ENCODE data around the gene CAMK2N1. TPM values are rescaled to one million over a fixed set of nuclear protein-coding genes. Genes with fewer than 3 reads are reported as not detected.

CAMK2N1 gene
- total and polyA plus RNA-seq, 2 experiments from 2014 or later: 0.52 to 2.9 TPM

DNA sequence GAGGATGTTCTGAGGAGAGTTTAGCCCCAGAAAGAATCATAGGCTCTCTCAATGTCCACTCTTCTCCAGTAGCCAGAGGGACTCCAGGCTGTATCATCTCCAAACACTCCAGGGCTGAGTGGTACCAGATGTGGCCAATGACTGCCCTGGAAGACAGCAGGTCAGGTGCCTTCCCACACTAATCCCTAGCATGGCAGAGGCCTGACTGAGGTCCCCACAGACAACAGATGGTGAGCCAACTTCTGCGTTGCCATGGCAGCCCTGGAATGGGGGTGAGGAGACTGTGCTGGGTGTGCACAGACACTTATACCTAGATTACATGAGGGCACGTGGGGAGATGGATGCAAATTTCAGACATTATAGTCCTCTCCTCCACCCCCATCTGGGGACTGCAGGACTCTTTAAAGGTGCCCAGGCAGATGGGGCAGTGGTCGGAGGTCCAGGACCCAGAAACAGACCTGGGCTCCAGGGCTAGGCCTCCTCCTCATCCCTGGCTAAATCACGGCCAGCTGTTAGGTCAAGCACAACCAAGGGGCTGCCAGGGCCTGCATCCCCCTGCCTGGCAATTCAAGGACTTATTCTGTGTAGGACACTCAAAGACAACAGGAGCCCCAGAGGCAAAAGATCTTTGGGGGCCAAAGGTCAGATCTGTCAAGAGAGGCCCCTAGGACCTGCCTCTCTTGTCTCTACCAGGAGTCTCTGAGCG, 42.9 kb downstream of the CAMK2N1 start:
- Histone ChIP-seq H3K27ac (ENCODE audit: low read depth) (no peak overlapping the region), H3K9me2 (ENCODE audit: insufficient read depth) (no peaks in the 10 kb centered on the region), H3K27me3 (ENCODE audit: insufficient read depth) (no peaks in the 10 kb centered on the region), H3K79me2 (replicated peaks; ENCODE audit: insufficient read depth) (no peaks in the 10 kb centered on the region), H3F3A (replicated peaks; ENCODE audit: low read depth) (no peaks in the 10 kb centered on the region), H3K4me2 (no peak overlapping the region), H3K4me3 (no peak overlapping the region), H4K20me1 (replicated peaks; ENCODE audit: insufficient read depth) (no peaks in the 10 kb centered on the region), H3K36me3 (ENCODE audit: insufficient read depth) (no peaks in the 10 kb centered on the region), H3K4me1 (ENCODE audit: insufficient read depth) (peaks cover 6% of the 10 kb centered on the region; the same call in 1 of the 2 replicates), H2AFZ (no peak overlapping the region)
- H3K4me1 Mint-ChIP-seq: peaks cover 7% of the 10 kb centered on the region; the same call in 2 of the 3 replicates
- DNase-seq (ENCODE audit: low spot score): no peak
- peaks cover 2% of the 10 kb centered on the region; the same call in 2 of the 3 replicates for H3K9me3 Mint-ChIP-seq
- no peak overlapping the region for H3K27ac Mint-ChIP-seq
- no peak for ATAC-seq
- no peaks in the 10 kb centered on the region for H3K36me3 Mint-ChIP-seq (ENCODE audit: low read depth)
- no peak overlapping the region for H3K4me3 Mint-ChIP-seq
- peaks cover 3% of the 10 kb centered on the region for H3K27me3 Mint-ChIP-seq (ENCODE audit: insufficient read depth, low read depth, poor library complexity)
- TF ChIP-seq ZNF331 (CRISPR knock-in tag; IDR thresholded peaks at IDR 0.05; ENCODE audit: low read depth): no peak
- no peak for TF ChIP-seq STAT1 (IDR thresholded peaks at IDR 0.05; ENCODE audit: unreplicated experiment)
- TF ChIP-seq NANOG (IDR thresholded peaks at IDR 0.05; ENCODE audit: borderline replicate concordance): no peak
- TF ChIP-seq ZNF114 (CRISPR knock-in tag; IDR thresholded peaks at IDR 0.05): no peak
- TF ChIP-seq CREB1 (CRISPR knock-in tag; IDR thresholded peaks at IDR 0.05; ENCODE audit: low read depth): no peak
- no peak for TF ChIP-seq JUNB (IDR thresholded peaks at IDR 0.05; ENCODE audit: unreplicated experiment)
- no peak for TF ChIP-seq ETS1 (IDR thresholded peaks at IDR 0.05)
- TF ChIP-seq POLR2AphosphoS5 (IDR thresholded peaks at IDR 0.05; ENCODE audit: low read depth): no peak
- TF ChIP-seq EZH2phosphoT487 (IDR thresholded peaks at IDR 0.05; ENCODE audit: unreplicated experiment): no peak
- TF ChIP-seq, protein P1, sequence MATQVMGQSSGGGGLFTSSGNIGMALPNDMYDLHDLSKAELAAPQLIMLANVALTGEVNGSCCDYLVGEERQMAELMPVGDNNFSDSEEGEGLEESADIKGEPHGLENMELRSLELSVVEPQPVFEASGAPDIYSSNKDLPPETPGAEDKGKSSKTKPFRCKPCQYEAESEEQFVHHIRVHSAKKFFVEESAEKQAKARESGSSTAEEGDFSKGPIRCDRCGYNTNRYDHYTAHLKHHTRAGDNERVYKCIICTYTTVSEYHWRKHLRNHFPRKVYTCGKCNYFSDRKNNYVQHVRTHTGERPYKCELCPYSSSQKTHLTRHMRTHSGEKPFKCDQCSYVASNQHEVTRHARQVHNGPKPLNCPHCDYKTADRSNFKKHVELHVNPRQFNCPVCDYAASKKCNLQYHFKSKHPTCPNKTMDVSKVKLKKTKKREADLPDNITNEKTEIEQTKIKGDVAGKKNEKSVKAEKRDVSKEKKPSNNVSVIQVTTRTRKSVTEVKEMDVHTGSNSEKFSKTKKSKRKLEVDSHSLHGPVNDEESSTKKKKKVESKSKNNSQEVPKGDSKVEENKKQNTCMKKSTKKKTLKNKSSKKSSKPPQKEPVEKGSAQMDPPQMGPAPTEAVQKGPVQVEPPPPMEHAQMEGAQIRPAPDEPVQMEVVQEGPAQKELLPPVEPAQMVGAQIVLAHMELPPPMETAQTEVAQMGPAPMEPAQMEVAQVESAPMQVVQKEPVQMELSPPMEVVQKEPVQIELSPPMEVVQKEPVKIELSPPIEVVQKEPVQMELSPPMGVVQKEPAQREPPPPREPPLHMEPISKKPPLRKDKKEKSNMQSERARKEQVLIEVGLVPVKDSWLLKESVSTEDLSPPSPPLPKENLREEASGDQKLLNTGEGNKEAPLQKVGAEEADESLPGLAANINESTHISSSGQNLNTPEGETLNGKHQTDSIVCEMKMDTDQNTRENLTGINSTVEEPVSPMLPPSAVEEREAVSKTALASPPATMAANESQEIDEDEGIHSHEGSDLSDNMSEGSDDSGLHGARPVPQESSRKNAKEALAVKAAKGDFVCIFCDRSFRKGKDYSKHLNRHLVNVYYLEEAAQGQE (IDR thresholded peaks at IDR 0.05; ENCODE audit: unreplicated experiment): no peak
- no peak for TF ChIP-seq EZH2 (IDR thresholded peaks at IDR 0.05; ENCODE audit: low read depth, unreplicated experiment)
- TF ChIP-seq ZNF462 (CRISPR knock-in tag; IDR thresholded peaks at IDR 0.05): no peak
- TF ChIP-seq, protein P2, sequence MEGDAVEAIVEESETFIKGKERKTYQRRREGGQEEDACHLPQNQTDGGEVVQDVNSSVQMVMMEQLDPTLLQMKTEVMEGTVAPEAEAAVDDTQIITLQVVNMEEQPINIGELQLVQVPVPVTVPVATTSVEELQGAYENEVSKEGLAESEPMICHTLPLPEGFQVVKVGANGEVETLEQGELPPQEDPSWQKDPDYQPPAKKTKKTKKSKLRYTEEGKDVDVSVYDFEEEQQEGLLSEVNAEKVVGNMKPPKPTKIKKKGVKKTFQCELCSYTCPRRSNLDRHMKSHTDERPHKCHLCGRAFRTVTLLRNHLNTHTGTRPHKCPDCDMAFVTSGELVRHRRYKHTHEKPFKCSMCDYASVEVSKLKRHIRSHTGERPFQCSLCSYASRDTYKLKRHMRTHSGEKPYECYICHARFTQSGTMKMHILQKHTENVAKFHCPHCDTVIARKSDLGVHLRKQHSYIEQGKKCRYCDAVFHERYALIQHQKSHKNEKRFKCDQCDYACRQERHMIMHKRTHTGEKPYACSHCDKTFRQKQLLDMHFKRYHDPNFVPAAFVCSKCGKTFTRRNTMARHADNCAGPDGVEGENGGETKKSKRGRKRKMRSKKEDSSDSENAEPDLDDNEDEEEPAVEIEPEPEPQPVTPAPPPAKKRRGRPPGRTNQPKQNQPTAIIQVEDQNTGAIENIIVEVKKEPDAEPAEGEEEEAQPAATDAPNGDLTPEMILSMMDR (conservative IDR thresholded peaks at IDR 0.05; ENCODE audit: low read depth in 2 of 2): no peak

Measured in GM23338 (cell line).